Amygdala (tissue), 56 donors: ENCODE measurements around the gene NCKAP5.
"Not testable (repeated sequence)": the region's sequence is repeated elsewhere in the genome, so short reads cannot be mapped to it uniquely, and the experiment has no call there.

ENCODE experiments used
- DNase-seq, 56 donors: peaks; one replicate each; lab custom pipeline; 2025; lab: John Stamatoyannopoulos, UW

NCKAP5 gene

DNA sequence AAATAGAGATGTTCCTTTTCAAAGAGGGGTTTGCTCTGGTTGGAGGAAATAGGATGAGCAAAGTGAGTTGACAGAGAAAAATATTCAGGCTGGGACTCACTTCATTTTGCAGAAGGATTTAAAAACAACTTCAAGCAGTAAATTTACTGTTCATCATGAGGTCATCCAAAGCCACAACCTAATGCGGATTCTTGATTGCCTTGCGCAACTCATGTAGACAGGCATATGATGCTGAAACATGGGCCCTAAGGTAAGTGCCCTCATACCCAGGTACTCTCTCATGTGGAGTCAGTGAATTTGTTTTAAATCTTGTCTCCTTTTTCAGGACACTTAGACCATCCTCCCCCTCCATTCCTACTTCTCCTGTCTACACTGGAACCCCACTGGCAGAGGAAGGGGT, 846.3 kb downstream of the NCKAP5 start:
- no peak for DNase-seq

DNA sequence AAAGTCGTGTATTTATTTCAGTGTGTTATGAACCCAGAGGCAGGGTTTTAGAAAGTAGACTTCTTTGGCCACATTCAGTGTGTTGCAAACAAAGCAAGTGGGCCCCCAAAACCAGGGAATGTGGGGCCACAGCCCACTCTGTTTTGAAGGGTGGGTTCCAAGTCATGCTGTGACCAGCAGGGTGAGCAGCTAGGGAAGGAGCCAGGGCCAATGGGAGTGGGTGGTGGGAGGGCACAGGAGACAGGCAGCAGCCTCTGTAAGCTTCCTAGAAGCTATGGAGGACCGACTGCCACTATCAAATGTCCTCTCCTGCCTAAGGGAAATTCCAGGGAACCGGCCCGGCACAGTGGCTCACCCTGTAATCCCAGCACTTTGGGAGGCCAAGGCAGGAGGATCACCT, 847.9 kb downstream of the NCKAP5 start:
- DNase-seq = no peak

DNA sequence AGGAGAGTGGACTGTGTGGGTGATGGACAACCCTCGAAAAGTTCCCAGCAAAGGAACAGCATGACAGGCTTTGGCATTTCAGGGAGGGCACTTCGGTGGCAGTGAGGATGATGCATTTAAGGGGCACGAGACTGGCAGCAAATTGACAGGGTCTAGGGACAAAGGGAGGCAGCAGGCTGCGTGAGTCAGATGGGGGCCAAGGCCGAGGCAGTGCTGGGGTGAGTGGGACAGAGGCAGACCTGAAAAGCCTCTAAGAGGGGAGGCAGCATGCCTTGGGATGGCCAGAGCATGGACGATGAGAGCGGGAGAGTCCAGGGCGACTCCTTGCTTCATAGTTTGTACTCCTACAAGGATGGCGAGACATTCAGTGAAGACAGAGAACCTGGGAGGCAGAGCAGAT, 848.8 kb downstream of the NCKAP5 start:
- DNase-seq = no peak

DNA sequence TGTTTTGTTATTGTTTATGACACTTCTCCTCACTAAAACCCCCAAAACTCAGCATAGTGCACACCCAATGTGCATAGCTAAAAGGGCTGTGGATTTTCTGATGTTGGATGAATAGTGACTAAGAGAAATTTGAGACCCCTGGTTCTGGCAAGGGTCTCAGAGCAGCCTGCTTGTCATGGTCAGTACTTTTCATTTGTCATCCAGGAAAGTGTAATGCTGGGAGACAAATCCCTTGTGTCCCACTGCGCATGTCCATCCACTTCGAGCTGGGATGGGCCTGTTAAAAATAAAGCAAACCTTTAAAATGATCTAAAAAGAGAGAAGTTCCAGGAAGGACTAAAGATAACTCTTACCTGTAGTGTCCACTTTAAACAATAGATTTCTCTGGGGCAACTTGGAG, 851.3 kb downstream of the NCKAP5 start:
- no peak for DNase-seq

DNA sequence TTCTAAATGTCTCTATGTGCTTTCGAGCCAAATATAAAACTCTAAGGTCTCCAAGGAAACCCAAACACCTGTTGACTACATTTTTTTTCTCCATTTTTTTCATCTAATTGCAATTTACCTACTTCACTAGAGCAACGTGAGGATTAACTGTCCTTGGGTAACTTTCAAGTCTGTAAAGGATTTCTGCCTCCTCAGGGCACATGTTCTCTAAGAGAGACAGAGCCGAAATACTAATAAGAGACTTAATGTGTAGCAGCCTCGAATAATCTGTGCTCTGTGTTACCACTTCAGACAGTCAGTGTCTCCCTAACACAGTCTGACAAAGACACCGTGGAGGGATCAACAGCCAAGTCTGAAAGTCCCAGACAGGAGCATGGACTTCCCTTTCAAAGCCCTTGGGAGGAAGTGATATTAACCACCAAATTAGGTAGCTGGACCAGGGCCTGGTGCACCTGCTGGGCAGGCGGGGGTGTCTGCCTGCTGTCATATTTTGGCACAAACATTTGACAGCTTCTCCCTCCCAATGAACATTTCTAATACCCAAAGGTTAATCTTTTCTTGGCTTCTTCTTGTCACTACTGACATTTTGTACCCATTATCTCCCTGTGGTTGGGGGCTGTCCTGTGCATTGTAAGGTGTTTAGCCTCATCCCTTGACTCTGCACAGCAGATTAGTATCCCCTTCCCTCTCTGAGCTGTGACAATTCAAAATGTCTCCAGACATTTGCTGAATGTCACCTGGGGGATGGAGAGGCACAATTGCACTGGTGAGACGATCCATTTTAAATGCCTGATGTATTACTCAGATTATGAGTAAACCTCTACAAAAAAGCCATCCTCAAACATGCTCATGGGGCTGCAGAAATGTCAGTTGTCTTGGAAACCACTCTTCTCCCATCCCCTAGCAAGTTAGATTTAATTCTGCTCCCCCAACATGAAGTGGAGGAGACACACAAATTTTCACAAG, 852.6 kb downstream of the NCKAP5 start:
- DNase-seq = peak in 2 of 56 donors; percentile 6 to 9

DNA sequence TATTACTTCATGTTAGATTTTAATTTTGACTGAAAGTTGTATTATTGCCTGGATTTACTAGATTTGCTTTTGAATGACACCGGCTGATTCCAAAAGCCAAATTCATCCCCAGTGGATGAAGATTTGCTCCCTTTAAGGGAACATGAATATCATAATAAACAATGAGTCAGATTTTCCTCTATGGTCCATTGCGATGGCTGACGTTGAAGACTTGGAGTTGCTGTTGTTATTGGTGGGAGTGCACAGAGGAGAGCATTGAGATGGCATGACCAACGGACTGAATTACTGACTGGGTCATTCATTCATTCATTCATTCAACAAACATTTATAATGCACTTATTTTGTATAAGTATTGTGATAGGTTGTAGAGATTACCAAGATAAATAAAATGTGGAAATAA, 864.9 kb downstream of the NCKAP5 start:
- DNase-seq = no peak

DNA sequence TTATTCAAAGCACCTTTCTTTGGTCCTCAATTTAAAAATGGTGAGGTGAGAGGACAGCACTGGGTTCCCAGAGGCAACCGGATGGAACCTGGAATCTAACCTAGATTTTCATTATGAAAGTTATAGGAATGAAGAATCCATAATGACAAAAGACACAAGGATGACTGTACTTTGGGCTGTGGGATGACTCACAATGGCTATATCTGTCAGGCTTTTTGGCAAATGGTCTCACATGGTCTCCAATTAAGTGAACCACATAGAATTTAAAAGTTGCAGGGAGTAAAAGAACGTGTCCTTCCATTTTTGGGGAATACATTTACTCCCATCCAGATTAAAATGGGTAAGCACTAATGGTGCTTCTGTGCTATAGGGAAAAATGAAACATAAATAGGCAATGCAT, 866.5 kb downstream of the NCKAP5 start:
- no peak for DNase-seq

DNA sequence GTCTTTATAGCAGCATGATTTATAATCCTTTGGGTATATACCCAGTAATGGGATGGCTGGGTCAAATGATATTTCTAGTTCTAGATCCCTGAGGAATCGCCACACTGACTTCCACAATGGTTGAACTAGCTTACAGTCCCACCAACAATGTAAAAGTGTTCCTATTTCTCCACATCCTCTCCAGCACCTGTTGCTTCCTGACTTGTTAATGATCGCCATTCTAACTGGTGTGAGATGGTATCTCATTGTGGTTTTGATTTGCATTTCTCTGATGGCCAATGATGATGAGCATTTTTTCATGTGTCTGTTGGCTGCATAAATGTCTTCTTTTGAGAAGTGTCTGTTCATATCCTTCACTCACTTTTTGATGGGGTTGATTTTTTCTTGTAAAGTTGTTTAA, 868.5 kb downstream of the NCKAP5 start:
- DNase-seq = not testable (repeated sequence)

DNA sequence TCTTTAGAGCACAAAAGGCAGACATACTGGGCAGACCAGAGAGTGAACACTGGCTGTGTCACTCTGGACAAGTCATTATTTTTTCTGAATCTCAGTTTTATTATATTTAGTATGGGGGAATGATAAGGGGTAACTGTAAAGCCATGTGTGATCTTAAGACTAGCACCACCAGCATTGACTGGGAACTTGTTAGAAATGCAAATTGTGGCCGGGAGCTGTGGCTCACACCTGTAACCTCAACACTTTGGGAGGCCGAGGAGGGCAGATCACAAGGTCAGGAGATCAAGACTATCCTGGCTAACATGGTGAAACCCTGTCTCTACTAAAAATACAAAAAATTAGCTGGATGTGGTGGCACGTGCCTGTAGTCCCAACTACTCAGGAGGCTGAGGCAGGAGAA, 869.9 kb downstream of the NCKAP5 start:
- not testable (repeated sequence) for DNase-seq

DNA sequence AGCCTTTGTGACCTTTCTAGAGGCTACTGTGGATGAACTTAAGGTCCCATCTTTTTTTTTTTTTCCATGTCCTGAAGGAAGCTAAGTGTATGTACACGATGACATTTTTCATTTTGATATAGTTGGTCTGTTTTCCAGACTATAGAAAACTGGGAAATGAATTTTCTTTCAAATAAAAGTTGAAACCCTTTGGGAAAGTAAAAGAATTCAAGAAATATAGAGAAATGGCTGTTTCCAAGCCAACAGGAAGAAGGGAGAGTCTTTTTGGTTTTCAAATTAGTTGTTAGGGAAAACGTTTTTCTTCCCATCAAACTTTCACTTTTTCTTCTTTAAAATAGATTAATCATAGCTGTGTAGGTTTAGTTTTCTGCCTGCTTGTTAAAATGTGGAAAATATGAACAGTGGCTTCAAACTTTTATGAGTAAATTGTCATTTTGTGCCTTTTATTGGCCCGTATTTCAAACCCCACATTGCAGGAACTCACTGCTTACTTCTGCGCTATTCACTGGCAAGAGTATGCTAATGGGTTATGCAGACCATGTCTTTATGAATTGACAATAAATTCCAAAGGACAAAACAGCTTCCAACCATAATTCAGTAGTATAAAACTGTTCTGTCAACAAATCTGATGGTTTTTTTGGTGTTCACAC, 870.6 kb downstream of the NCKAP5 start:
- DNase-seq = no peak

DNA sequence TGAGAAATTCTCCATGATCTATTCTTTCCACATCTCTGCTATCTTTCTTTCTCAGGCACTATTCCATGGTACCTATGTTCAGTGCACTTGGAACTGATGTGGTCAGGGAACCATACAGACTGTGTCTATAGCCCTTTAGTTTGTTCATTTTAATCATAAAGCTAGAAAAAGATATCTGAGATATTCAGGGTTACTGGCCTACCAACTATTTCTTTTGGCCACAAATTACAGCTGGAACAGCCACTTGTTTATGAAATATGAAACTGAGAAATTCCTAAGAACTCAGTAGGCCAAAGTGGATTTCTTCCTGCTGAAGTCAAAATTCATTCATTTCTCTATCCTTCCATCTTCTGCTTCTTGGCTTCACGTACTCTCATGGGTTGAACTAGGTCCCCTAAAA, 875.4 kb downstream of the NCKAP5 start:
- DNase-seq = no peak

DNA sequence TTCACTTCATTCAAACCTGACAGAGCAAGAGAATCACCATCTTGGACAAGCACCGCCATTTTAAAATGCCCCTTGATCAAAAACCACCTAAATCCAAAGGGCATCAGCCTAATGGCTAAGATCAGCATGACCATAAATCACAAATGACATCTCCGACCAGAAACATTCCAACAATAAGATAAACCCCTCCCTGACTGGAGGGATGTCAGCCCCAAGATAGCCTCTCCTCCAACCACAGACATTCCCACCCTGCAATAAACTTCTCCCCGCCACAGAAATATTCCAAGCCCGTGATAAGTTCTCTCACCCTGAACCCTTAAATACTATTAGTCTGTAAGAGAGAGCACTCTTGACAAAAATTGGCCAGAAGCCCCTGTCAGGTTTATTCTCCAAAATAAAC, 876.7 kb downstream of the NCKAP5 start:
- no peak for DNase-seq

DNA sequence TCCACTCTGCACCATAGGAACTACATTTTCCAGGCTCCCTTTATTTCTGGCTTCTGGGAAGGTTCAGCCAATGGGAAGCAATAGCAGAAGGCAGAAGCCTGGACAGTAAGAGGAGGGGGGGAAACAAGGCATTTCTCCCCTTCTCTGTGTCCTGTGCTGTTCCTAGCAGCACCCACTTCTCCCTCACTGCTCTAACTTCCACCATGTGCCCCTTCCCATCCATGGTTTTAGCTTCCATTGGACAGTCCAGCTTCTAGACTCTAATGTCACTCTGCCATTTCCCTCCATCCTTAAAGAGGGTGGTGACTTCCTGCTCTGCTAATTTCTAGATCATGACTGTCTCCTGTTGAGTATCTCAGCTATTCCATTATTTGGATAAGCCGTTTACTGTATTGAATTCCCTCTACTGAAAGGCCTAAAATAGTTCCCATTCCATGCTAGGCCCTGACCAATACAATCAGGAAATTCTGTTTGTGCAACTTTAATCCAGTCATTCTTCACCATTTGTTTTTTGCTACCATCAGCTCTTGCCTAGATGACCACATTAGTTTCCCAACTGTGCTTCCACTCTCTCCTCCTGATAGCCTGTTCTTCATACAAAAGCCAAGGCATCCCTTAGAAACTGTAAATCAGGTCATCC, 877.5 kb downstream of the NCKAP5 start:
- DNase-seq = no peak

DNA sequence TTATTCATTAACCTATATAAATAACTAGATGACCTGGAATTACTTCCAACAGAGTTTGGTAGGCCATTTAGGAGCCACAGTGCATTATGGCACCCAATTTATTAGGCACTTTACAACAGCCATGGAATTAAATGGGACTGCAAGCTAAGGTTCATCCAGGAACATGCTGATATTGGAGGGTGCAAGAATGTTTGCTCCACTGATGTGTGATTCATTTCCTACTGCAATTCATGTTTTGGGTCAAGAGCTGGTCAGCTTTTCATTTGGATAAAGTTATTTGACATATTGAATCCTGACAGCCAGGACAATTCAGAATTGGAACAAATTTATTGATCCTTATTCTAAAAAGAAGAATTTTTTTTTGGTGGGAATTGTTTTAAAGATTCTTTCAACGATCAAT, 886.5 kb downstream of the NCKAP5 start:
- no peak for DNase-seq

DNA sequence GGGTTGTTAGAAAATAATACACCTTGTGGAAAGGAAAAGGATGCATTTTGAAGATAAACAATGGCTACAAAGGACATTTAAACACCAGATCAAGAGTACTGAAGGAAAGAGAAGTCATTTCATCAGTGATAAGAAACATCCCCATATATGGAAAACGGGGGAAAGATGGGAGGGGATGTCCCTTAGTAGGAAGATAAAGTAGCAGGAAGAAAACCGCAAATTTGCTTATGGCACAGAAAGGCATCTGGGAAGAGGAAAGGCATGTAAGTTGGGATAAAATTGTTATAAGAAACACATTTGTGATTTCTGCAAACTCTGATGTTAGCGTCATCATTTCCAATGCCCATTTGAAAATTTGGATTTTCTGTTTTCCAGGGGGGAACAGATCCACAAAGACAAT, 887.7 kb downstream of the NCKAP5 start:
- DNase-seq = no peak

DNA sequence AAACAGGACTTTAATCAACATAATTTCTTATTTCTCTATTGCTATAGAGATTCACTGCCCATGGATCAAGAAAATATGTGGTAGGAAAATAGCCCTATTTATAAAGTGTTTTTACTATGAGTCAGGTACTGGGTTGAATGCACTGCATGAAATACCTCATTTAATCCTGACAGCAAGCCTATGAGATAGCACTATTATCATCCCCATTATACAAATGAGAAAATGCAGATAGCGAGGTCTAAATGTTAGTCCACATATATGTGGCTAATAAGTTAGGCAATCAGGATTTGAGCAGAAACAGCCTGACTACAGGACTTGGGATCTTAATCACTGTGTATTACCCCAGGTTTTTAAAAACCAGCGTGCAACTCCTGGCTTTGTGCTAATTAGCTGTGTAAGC, 889.8 kb downstream of the NCKAP5 start:
- no peak for DNase-seq

DNA sequence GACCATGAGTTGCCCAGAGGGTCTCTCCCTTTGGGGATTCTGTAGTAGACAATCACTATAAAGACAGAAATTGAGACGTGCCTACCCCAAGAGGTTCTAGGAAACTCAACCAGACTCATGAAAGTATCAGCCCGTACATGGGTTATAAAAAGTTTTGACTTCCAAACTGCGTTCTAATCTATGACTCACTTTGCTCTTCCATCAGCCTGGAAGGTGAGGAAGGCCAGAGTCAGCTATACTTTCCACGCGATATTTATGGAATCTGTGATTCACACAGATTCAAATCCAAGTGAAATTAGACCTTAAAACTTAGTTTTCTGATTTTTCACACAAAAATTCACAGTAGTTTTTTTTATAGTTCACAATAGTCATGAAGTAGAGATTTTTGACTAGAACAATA, 890.6 kb downstream of the NCKAP5 start:
- no peak for DNase-seq

DNA sequence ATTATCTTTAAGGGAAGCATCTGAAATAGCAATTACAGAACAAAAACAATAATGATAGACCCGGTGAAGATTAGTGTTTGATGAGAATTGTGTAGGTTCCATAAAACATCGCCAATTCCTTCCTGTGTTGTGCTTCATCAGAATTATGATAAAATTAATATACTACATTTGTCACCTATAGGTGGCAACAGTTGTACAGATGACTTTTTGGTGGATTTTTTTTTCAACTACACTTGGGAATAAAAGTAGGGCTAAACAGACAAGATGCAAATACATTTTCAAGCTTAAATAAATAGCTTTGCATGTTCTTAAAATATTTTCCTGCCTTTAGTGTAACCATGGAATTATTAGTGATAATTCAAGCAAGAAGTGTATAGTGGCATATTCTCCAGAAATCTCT, 891.3 kb downstream of the NCKAP5 start:
- DNase-seq = no peak

DNA sequence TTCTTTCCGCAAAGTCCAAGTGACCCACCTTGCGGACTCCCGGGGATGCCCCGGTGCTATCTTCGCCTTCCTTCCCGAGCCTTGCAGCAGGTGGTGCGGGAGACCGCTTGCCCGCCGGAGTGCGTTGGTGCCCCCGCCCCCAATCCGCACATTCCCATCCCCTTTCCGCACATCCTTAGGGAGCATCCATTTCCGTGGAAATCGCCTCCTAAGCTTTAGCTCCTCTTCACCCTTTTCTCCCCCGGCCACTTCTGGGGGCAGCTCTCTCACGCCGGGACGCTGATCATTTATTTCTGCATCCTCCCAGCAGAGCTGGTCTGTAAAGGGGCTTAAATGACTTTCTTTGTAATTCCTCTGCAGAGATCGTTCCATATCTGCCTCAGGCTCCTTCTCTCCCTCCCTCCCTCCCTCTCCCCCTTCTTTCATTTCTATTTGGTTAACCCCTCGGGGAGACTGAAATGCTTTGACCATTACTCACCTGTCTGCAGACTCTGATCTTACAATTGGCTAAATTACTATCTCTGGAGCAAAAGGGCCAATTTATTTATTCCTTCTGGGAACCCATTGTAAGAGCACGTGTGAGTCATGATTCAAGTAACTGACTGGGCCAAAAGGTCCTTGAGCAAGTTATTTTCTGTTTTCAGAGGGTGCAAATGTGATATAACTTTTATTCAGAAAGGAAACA, 897.0 kb downstream of the NCKAP5 start:
- peak in 6 of 56 donors; percentile 27 to 61 (median 38) for DNase-seq

DNA sequence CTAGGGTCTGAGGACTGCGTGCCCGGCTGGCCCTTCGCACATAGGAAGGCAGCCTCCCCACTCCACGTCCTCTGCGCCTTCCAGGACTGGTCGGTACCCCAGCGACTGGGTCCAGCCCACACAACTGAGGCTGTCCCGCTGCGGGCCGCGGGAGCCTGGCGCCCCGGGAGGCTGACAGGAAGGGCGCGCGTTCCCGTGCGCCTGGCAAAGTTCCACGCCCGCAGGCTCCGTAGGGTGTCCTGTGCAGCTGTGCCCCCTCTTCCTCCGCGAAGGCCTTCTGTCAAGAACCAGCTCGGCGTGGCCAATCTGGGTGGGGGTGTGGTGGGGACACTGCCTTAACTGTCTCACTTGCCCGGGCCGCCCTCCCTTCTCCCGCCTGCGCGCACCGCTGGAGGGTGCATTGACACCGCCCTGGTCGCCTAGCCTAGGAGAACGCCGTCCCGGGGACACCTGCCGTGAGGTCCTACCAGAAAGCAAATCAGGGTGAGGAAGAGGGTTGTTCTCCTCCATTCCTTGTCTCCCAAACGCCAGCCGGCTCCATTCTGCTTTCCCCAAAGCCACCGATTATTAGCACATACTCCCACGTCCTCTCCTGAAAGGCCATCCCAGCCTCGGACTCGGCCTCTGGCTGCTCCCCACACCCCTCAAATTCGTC, 897.6 kb downstream of the NCKAP5 start:
- DNase-seq = peak in 28 of 56 donors; percentile 18 to 66 (median 44)
